SU-DHL-6 (cell line): ENCODE measurements around the gene RBP3.

Experiments used
- EZH2phosphoT487 ChIP-seq: fragments of 200-600 bp; sonication (generic), shearing (Covaris generic); conservative IDR thresholded peaks from 2 replicates; pipeline ENCODE4 v1.6.1; 2018; ENCODE audit warnings: mild to moderate bottlenecking, antibody characterized with exemption, low read length, moderate library complexity, mixed read lengths
- TF ChIP-seq, protein P1 (sequence below): fragments of 200-600 bp; sonication (generic); IDR thresholded peaks from one replicate; pipeline ENCODE4 v1.5.1; 2017; ENCODE audit warnings: antibody characterized with exemption, mild to moderate bottlenecking, low read length, moderate library complexity; ENCODE audit not compliant: insufficient read depth, poor library complexity, severe bottlenecking

DNA sequence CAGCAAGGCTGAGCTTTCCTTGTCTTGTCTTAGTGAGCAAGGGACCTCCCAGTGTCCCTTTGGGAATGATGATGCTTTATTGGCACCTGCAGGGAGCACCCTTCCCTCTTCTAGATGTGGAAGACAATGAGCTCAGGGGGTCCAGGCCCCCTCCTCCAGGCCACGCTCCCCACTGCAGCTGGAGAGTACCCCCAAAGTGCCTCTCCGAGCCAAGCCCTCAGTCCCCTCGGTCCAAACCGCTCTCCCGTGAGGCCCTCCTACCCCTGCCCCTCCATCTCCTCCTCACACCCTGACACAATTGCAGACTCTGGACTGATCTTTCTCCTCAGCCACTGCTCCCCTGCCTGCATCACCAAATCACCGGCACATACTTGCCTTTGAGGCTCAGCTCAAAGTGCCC is 16.7 kb downstream of the RBP3 start:
- TF ChIP-seq, protein P1, sequence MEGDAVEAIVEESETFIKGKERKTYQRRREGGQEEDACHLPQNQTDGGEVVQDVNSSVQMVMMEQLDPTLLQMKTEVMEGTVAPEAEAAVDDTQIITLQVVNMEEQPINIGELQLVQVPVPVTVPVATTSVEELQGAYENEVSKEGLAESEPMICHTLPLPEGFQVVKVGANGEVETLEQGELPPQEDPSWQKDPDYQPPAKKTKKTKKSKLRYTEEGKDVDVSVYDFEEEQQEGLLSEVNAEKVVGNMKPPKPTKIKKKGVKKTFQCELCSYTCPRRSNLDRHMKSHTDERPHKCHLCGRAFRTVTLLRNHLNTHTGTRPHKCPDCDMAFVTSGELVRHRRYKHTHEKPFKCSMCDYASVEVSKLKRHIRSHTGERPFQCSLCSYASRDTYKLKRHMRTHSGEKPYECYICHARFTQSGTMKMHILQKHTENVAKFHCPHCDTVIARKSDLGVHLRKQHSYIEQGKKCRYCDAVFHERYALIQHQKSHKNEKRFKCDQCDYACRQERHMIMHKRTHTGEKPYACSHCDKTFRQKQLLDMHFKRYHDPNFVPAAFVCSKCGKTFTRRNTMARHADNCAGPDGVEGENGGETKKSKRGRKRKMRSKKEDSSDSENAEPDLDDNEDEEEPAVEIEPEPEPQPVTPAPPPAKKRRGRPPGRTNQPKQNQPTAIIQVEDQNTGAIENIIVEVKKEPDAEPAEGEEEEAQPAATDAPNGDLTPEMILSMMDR, result no peak
- TF ChIP-seq EZH2phosphoT487, result no peak
